22Rv1 (cell line): ENCODE results near the gene WRNIP1.

Experiments used
- ZFX ChIP-seq: fragments of 450-650 bp; IDR thresholded peaks from 2 replicates; pipeline ENCODE4 v1.6.1; 2017; ENCODE audit warnings: antibody characterized with exemption, borderline replicate concordance
- TF ChIP-seq, protein P1 (sequence below): fragments of 450-650 bp; IDR thresholded peaks from 2 replicates; pipeline ENCODE4 v1.5.1; 2017; ENCODE audit warnings: mild to moderate bottlenecking

DNA sequence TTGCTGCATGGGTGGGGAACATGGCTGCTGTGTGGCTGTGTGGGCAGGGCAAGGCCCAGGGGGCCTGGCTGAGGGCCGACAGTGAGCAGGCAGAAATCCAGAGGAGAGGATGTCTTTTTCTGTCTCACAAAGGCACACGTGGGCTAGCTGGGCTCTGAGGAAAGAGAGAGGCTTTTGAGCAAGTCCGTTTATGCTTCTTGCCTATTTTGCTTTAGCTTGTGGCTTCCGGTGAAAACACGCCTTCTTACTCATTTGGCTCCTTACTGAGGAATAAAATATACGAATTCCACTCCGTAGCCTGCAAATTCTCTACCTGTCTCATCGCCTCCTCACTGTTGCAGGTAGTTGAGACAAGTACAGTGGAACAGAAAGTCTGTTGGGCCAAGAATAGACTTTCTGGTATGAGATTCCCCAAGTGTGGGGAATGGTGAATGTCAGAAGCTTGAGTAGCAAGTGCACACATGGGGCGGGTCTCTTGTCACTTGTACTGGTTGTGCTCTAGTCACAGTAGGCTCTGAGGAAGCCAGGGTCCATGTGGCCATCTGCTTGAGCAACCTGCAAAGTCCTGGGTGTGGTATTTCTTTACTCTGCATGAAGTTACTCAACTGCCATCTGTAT is 28.4 kb downstream of the WRNIP1 start:
- TF ChIP-seq, protein P1, sequence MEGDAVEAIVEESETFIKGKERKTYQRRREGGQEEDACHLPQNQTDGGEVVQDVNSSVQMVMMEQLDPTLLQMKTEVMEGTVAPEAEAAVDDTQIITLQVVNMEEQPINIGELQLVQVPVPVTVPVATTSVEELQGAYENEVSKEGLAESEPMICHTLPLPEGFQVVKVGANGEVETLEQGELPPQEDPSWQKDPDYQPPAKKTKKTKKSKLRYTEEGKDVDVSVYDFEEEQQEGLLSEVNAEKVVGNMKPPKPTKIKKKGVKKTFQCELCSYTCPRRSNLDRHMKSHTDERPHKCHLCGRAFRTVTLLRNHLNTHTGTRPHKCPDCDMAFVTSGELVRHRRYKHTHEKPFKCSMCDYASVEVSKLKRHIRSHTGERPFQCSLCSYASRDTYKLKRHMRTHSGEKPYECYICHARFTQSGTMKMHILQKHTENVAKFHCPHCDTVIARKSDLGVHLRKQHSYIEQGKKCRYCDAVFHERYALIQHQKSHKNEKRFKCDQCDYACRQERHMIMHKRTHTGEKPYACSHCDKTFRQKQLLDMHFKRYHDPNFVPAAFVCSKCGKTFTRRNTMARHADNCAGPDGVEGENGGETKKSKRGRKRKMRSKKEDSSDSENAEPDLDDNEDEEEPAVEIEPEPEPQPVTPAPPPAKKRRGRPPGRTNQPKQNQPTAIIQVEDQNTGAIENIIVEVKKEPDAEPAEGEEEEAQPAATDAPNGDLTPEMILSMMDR: no peak
- no peak for TF ChIP-seq ZFX
